ENCODE results near the gene ASZ1. TPM values are rescaled to one million over a fixed set of nuclear protein-coding genes. Genes with fewer than 3 reads are reported as not detected.

The ASZ1 gene
- total and polyA plus RNA-seq, 7 donors: not detected

DNA sequence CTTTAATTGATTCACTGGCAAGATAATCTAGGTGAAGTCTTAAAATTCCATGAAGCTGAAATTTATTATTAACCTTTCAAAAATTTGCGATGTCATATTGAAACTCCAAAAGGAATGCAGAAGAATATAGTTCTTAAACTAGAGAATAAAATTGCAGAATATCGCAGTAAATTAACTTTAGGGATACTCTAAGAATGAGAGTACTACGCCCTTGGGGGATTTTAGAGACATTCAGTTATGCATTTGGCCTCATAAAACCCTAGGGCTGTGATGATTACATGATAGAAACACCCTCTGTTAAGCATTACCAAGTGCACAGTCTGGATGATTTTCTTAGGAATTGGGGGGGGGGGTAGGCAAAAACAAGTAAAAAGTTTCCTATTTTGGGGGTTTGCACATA is 108.1 kb downstream of the ASZ1 start:
- Histone ChIP-seq H3K9me3 (no peaks in the 10 kb centered on the region), H3K4me1 (peaks cover 3% of the 10 kb centered on the region), H3K27ac (no peak overlapping the region), H3K36me3 (ENCODE audit: insufficient read depth in 1 of 2, low read depth in 1 of 2) (no peaks in the 10 kb centered on the region), H3K4me3 (no peak overlapping the region), H3K27me3 (ENCODE audit: insufficient read depth in 3 of 3, low read length in 2 of 3) (peaks cover 2 to 35% (median 6%) of the 10 kb centered on the region in 3 donors)
- intact Hi-C loops (cut with DNase I): no loop called here
- 80 to 86% (median 85%) methylated on average over 3 of the region's 3 CpGs for WGBS, 3 donors
- ATAC-seq: no peak
- no peak for DNase-seq
- TF ChIP-seq, protein P1, sequence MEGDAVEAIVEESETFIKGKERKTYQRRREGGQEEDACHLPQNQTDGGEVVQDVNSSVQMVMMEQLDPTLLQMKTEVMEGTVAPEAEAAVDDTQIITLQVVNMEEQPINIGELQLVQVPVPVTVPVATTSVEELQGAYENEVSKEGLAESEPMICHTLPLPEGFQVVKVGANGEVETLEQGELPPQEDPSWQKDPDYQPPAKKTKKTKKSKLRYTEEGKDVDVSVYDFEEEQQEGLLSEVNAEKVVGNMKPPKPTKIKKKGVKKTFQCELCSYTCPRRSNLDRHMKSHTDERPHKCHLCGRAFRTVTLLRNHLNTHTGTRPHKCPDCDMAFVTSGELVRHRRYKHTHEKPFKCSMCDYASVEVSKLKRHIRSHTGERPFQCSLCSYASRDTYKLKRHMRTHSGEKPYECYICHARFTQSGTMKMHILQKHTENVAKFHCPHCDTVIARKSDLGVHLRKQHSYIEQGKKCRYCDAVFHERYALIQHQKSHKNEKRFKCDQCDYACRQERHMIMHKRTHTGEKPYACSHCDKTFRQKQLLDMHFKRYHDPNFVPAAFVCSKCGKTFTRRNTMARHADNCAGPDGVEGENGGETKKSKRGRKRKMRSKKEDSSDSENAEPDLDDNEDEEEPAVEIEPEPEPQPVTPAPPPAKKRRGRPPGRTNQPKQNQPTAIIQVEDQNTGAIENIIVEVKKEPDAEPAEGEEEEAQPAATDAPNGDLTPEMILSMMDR (IDR thresholded peaks at IDR 0.05): no peak

DNA sequence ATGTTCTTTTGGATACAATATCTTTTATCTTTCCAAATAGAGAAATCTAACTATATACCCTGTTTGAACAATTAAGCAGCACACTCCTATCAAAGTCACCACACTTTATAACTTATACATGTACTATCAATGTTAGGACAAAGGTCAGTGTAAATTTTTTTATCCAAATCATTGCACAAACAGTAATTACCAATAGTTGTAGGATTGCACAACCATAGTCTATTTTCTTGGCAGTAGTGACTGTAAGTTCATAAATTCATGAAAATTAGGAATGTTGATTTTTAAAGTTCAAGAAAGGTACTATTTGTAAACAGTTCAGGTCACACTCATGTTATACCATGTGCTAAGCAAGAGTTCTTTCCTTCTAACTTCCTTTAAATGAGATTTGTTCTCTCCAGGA is 113.7 kb downstream of the ASZ1 start:
- H3K4me1 ChIP-seq: no peaks in the 10 kb centered on the region
- H3K9me3 ChIP-seq: no peaks in the 10 kb centered on the region
- no peaks in the 10 kb centered on the region for H3K36me3 ChIP-seq (ENCODE audit: insufficient read depth in 1 of 2, low read depth in 1 of 2)
- no peak overlapping the region for H3K27ac ChIP-seq
- ATAC-seq: no peak
- H3K27me3 ChIP-seq (ENCODE audit: insufficient read depth in 3 of 3, low read length in 2 of 3): no peaks in the 10 kb centered on the region
- TF ChIP-seq, protein P1 (IDR thresholded peaks at IDR 0.05): no peak
- no peak overlapping the region for H3K4me3 ChIP-seq
- DNase-seq: no peak
- intact Hi-C loops (cut with DNase I): no loop called here

Other genes with a start within 250 kb of the ASZ1 start
- under 1 TPM in 1 of 4 donors, not detected in 3; 0.47 TPM for gene WNT2, start 104.4 kb downstream of the ASZ1 start, total RNA-seq
- under 1 TPM in 2 of 3 donors, not detected in 1; 0.01 to 0.03 TPM for gene WNT2, start 104.4 kb downstream of the ASZ1 start, polyA plus RNA-seq
- under 1 TPM in 1 of 4 donors, not detected in 3; 0.06 TPM for gene CFTR, start 52.5 kb upstream of the ASZ1 start, total RNA-seq
- gene CFTR, start 52.5 kb upstream of the ASZ1 start, polyA plus RNA-seq: under 1 TPM in 1 of 3 donors, not detected in 2; 0.01 TPM